Hematopoietic multipotent progenitor cell treated with erythropoietin and hydrocortisone succinate and interleukin-3 and kit ligand, for 17 days (in vitro differentiated cells): Measurements from ENCODE around the gene MYADML2.

Source experiments
- DNase-seq: peaks from one replicate; pipeline ENCODE4 v3.0.0-alpha.2; 2015; ENCODE audit warnings: low spot score

MYADML2 gene

GRCh38 chr17:81978524-81979298 lies 31.7 kb upstream of the MYADML2 start:
- DNase-seq = no peak

GRCh38 chr17:81977211-81977808 lies 30.3 kb upstream of the MYADML2 start, which contains the start of gene ASPSCR1:
ASPSCR1 (plus strand) TSS chr17:81977629; CDS start chr17:81977647, 18 bp downstream.
- DNase-seq = peak; percentile 94

- peak; percentile 9 for DNase-seq
Observed at GRCh38 chr17:81976332-81977210, 29.5 kb upstream of the MYADML2 start.

- DNase-seq = no peak
Observed at GRCh38 chr17:81973432-81973831, 26.4 kb upstream of the MYADML2 start.

GRCh38 chr17:81968850-81969812 lies 22.1 kb upstream of the MYADML2 start:
- no peak for DNase-seq

GRCh38 chr17:81968396-81968745 lies 21.3 kb upstream of the MYADML2 start:
- DNase-seq = no peak

GRCh38 chr17:81967533-81968395 lies 20.7 kb upstream of the MYADML2 start:
- no peak for DNase-seq

- no peak for DNase-seq
Observed at GRCh38 chr17:81967244-81967532, 20.2 kb upstream of the MYADML2 start.

GRCh38 chr17:81966343-81967243 lies 19.6 kb upstream of the MYADML2 start:
- DNase-seq = no peak

GRCh38 chr17:81964081-81964849 lies 17.2 kb upstream of the MYADML2 start:
- no peak for DNase-seq

GRCh38 chr17:81962499-81963441 lies 15.7 kb upstream of the MYADML2 start:
- DNase-seq = no peak

GRCh38 chr17:81961521-81962498 lies 14.8 kb upstream of the MYADML2 start:
- DNase-seq = no peak

- DNase-seq = no peak
Observed at GRCh38 chr17:81961087-81961511, 14.1 kb upstream of the MYADML2 start, which contains the start of gene NOTUM. NOTUM (minus strand) TSS chr17:81961187; CDS start chr17:81960909, 278 bp downstream.

GRCh38 chr17:81960130-81960958 lies 13.3 kb upstream of the MYADML2 start:
- DNase-seq = no peak

GRCh38 chr17:81959362-81960129 lies 12.5 kb upstream of the MYADML2 start:
- peak; percentile 76 for DNase-seq
